ENCODE measurements around the gene CDKN1A. TPM values are rescaled to one million over a fixed set of nuclear protein-coding genes. Genes with fewer than 3 reads are reported as not detected.

Gene CDKN1A
- polyA plus RNA-seq, 1 donor from 2014 or later, result 23.0 TPM

GRCh38 chr6:36636283-36636682, 42.2 kb upstream of the CDKN1A start:
- Histone ChIP-seq H3K36me3 (ENCODE audit: insufficient read depth, low read length) (no peaks in the 10 kb centered on the region), H3K4me2 (ENCODE audit: low read length) (no peak overlapping the region), H3F3A (ENCODE audit: insufficient read depth, low read length, poor library complexity, severe bottlenecking) (no peaks in the 10 kb centered on the region), H3K27ac (ENCODE audit: low read length) (no peak overlapping the region), H3K79me2 (replicated peaks; ENCODE audit: insufficient read depth, low read length) (no peaks in the 10 kb centered on the region), H3K4me3 (ENCODE audit: low read length) (no peak overlapping the region), H4K20me1 (ENCODE audit: insufficient read depth) (no peaks in the 10 kb centered on the region), H3K9me2 (ENCODE audit: insufficient read depth, low read length) (no peaks in the 10 kb centered on the region), H2AFZ (ENCODE audit: low read depth, low read length) (no peak overlapping the region), H3K27me3 (ENCODE audit: insufficient read depth, low read depth, low read length) (no peaks in the 10 kb centered on the region), H3K9ac (ENCODE audit: low read length) (no peak overlapping the region), H3K9me3 (ENCODE audit: low read length) (no peaks in the 10 kb centered on the region)
- TF ChIP-seq SMC3 (conservative IDR thresholded peaks at IDR 0.05; ENCODE audit: poor library complexity) (no peak), CTCF (IDR thresholded peaks at IDR 0.05; ENCODE audit: poor library complexity, severe bottlenecking) (no peak), EZH2 (IDR thresholded peaks at IDR 0.05; ENCODE audit: borderline replicate concordance, insufficient read depth, low read length, poor library complexity, severe bottlenecking) (no peak), EP300 (conservative IDR thresholded peaks at IDR 0.05; ENCODE audit: poor library complexity, severe bottlenecking) (no peak), RAD21 (conservative IDR thresholded peaks at IDR 0.05) (no peak), REST (IDR thresholded peaks at IDR 0.05; ENCODE audit: borderline replicate concordance) (no peak), MXI1 (conservative IDR thresholded peaks at IDR 0.05; ENCODE audit: poor library complexity, severe bottlenecking) (no peak), TAF1 (IDR thresholded peaks at IDR 0.05; ENCODE audit: low read depth) (no peak), POLR2AphosphoS5 (IDR thresholded peaks at IDR 0.05) (no peak)

DNA sequence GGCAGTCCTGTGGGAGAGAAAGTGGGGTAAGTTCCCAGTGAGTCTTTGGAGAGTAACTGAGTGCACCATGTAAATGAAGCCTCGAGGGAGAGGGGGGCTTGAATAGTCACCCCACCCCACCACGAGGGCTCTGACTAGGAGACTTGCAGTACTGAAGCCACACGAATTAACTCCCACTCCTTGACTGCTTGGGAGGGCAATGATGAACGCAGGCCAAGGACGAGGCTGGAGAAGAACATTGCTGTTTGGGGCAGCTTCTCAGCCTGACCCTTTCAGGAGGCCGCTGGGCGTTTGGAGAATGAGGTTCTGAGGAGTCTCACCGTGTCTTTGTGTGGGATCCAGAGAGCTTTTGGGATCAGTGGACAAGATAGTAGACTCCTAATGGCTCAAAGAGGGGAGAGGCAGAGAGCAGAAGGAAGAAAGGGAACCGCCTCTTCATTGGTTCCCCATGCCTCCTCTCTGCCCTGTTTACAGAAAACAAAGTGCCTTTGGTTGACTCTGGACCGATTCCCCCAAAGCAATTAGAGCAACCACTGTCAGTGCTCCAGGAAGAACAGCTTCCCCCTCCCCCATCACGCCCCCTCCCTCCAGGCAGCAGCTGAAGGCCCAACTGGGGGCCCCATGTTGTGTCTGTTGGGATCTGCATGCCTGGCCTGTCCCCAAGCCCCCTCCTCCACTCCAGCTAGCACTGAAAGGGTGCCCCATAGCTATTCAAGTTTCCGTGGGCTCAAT, 41.7 kb upstream of the CDKN1A start:
- no peaks in the 10 kb centered on the region for H3K9me3 ChIP-seq (ENCODE audit: low read length)
- H2AFZ ChIP-seq (ENCODE audit: low read depth, low read length), result no peak overlapping the region
- H4K20me1 ChIP-seq (ENCODE audit: insufficient read depth), result no peaks in the 10 kb centered on the region
- H3K27ac ChIP-seq (ENCODE audit: low read length), result no peak overlapping the region
- H3F3A ChIP-seq (ENCODE audit: insufficient read depth, low read length, poor library complexity, severe bottlenecking), result no peaks in the 10 kb centered on the region
- no peak overlapping the region for H3K4me2 ChIP-seq (ENCODE audit: low read length)
- H3K79me2 ChIP-seq (replicated peaks; ENCODE audit: insufficient read depth, low read length), result no peaks in the 10 kb centered on the region
- H3K9ac ChIP-seq (ENCODE audit: low read length), result no peak overlapping the region
- no peak overlapping the region for H3K4me3 ChIP-seq (ENCODE audit: low read length)
- TF ChIP-seq SMC3 (conservative IDR thresholded peaks at IDR 0.05; ENCODE audit: poor library complexity) (no peak), EZH2 (IDR thresholded peaks at IDR 0.05; ENCODE audit: borderline replicate concordance, insufficient read depth, low read length, poor library complexity, severe bottlenecking) (no peak), TAF1 (IDR thresholded peaks at IDR 0.05; ENCODE audit: low read depth) (no peak), MXI1 (conservative IDR thresholded peaks at IDR 0.05; ENCODE audit: poor library complexity, severe bottlenecking) (no peak), EP300 (conservative IDR thresholded peaks at IDR 0.05; ENCODE audit: poor library complexity, severe bottlenecking) (no peak), RAD21 (conservative IDR thresholded peaks at IDR 0.05) (no peak), POLR2AphosphoS5 (IDR thresholded peaks at IDR 0.05) (no peak), CTCF (IDR thresholded peaks at IDR 0.05; ENCODE audit: poor library complexity, severe bottlenecking) (no peak), REST (IDR thresholded peaks at IDR 0.05; ENCODE audit: borderline replicate concordance) (no peak)
- no peaks in the 10 kb centered on the region for H3K36me3 ChIP-seq (ENCODE audit: insufficient read depth, low read length)
- H3K27me3 ChIP-seq (ENCODE audit: insufficient read depth, low read depth, low read length), result no peaks in the 10 kb centered on the region
- H3K9me2 ChIP-seq (ENCODE audit: insufficient read depth, low read length), result no peaks in the 10 kb centered on the region

Data from neural cell (in vitro differentiated cells).